ENCODE measurements around the gene RUFY3.
"Not testable (repeated sequence)": the region's sequence is repeated elsewhere in the genome, so short reads cannot be mapped to it uniquely, and the experiment has no call there.

RUFY3 gene

GRCh38 chr4:70737409-70737808 lies 15.6 kb downstream of the RUFY3 start:
- no peak for DNase-seq (ENCODE audit: low read depth, low spot score)

- no peak for DNase-seq (ENCODE audit: low read depth, low spot score)
Measured at GRCh38 chr4:70739496-70740337, 18.0 kb downstream of the RUFY3 start.

- DNase-seq (ENCODE audit: low read depth, low spot score) = no peak
Measured at GRCh38 chr4:70741867-70742658, 20.3 kb downstream of the RUFY3 start.

GRCh38 chr4:70743731-70744130 lies 22.0 kb downstream of the RUFY3 start:
- DNase-seq (ENCODE audit: low read depth, low spot score) = no peak

- DNase-seq (ENCODE audit: low read depth, low spot score) = no peak
Measured at GRCh38 chr4:70746179-70746839, 24.5 kb downstream of the RUFY3 start.

- DNase-seq (ENCODE audit: low read depth, low spot score) = no peak
Measured at GRCh38 chr4:70747874-70748273, 26.1 kb downstream of the RUFY3 start.

GRCh38 chr4:70749313-70749712 lies 27.5 kb downstream of the RUFY3 start:
- DNase-seq (ENCODE audit: low read depth, low spot score) = no peak

- DNase-seq (ENCODE audit: low read depth, low spot score) = no peak
Measured at GRCh38 chr4:70752236-70752635, 30.5 kb downstream of the RUFY3 start.

- no peak for DNase-seq (ENCODE audit: low read depth, low spot score)
Measured at GRCh38 chr4:70753630-70754029, 31.9 kb downstream of the RUFY3 start.

GRCh38 chr4:70754470-70754869 lies 32.7 kb downstream of the RUFY3 start:
- no peak for DNase-seq (ENCODE audit: low read depth, low spot score)

- DNase-seq (ENCODE audit: low read depth, low spot score) = no peak
Measured at GRCh38 chr4:70754990-70755688, 33.4 kb downstream of the RUFY3 start.

GRCh38 chr4:70759126-70759525 lies 37.4 kb downstream of the RUFY3 start:
- no peak for DNase-seq (ENCODE audit: low read depth, low spot score)

- DNase-seq (ENCODE audit: low read depth, low spot score) = no peak
Measured at GRCh38 chr4:70759627-70760026, 37.9 kb downstream of the RUFY3 start.

- no peak for DNase-seq (ENCODE audit: low read depth, low spot score)
Measured at GRCh38 chr4:70760662-70761061, 38.9 kb downstream of the RUFY3 start.

- no peak for DNase-seq (ENCODE audit: low read depth, low spot score)
Measured at GRCh38 chr4:70761276-70761816, 39.6 kb downstream of the RUFY3 start.

GRCh38 chr4:70765368-70765767 lies 43.6 kb downstream of the RUFY3 start:
- DNase-seq (ENCODE audit: low read depth, low spot score) = no peak

- DNase-seq (ENCODE audit: low read depth, low spot score) = no peak
Measured at GRCh38 chr4:70768301-70768948, 46.7 kb downstream of the RUFY3 start.

- not testable (repeated sequence) for DNase-seq (ENCODE audit: low read depth, low spot score)
Measured at GRCh38 chr4:70769396-70769795, 47.6 kb downstream of the RUFY3 start.

GRCh38 chr4:70772929-70773555 lies 51.3 kb downstream of the RUFY3 start:
- DNase-seq (ENCODE audit: low read depth, low spot score) = no peak

GRCh38 chr4:70778888-70779422 lies 57.2 kb downstream of the RUFY3 start:
- no peak for DNase-seq (ENCODE audit: low read depth, low spot score)

Measured in activated CD4-positive, CD25-positive, alpha-beta regulatory T cell treated with anti-CD3 and anti-CD28 coated beads, Interleukin-2, amount 50 U/mL, for 16 hours (primary cell).